HCT116 (cell line): ENCODE results near the gene AUTS2. TPM values are rescaled to one million over a fixed set of nuclear protein-coding genes. Genes with fewer than 3 reads are reported as not detected.

Experiments
- ATAC-seq: fragments of 200-7000 bp; cut with Tn5 transposase; 2 replicates; pipeline ENCODE4 v1.9.1; 2020; ENCODE audit warnings: mild to moderate bottlenecking, moderate library complexity
- BruUV-seq: library from RNA; stranded (reverse); fragments of 400-500 nt; replicated peaks from 2 replicates; lab custom pipeline; 2021; lab: Mats Ljungman, UMichigan
- CTCF ChIA-PET: fragments of 300-600 bp; sonication (Branson Sonifier 250); formaldehyde crosslinking; loops from one replicate; lab custom pipeline; 2021; ENCODE audit warnings: antibody characterized with exemption; lab: Charles Lee
- POLR2A ChIA-PET: fragments of 300-600, 350-600 bp; sonication (Branson Sonifier 250); formaldehyde crosslinking; loops from one replicate; lab custom pipeline; 2021; ENCODE audit warnings: antibody characterized with exemption; lab: Charles Lee
- RAD21 ChIA-PET, 2 experiments: fragments of 300-600 bp; sonication (Branson Sonifier 250); formaldehyde crosslinking; loops; one replicate each; lab custom pipeline; 2023; ENCODE audit warnings: low total read pairs in 2 of 2; ENCODE audit not compliant: uncharacterized antibody in 2 of 2, unreplicated experiment in 2 of 2, low non-redundant PET in 1 of 2; lab: Charles Lee
- DNase-seq: peaks from one replicate; pipeline ENCODE4 v3.0.0-alpha.2; 2010; ENCODE audit warnings: low read depth, low spot score
- H2AFZ ChIP-seq: fragments of 200-600 bp; shearing (Covaris generic), sonication (generic); 2 replicates; pipeline ENCODE4 v1.6.1; 2017; ENCODE audit warnings: low read depth, mixed run types, mixed read lengths, antibody characterized with exemption, low read length; ENCODE audit not compliant: poor library complexity, severe bottlenecking
- H3K27ac ChIP-seq: 2 replicates; pipeline ENCODE4 v1.5.1; 2012; ENCODE audit warnings: low read depth, low read length
- H3K27me3 ChIP-seq: fragments of 200-600 bp; sonication (generic); 2 replicates; pipeline ENCODE4 v1.6.1; 2016; ENCODE audit warnings: mixed run types, low read length, mixed read lengths; ENCODE audit not compliant: insufficient read depth
- H3K36me3 ChIP-seq, 2 experiments: fragments of 200-500 bp in 1 of 2; fragments of 200-600 bp in 1 of 2; sonication (Bioruptor generic) in 1 of 2; sonication (generic) in 1 of 2; 2 replicates each; pipeline versions ENCODE4 v1.5.1 to v1.6.1; 2014 to 2016; ENCODE audit warnings: low read length in 2 of 2, inconsistent platforms in 1 of 2, mixed read lengths in 1 of 2, mixed run types in 1 of 2; ENCODE audit not compliant: insufficient read depth in 2 of 2, control insufficient read depth in 1 of 2
- H3K4me1 ChIP-seq, 2 experiments: fragments of 200-600 bp in 1 of 2; sonication (generic) in 1 of 2; 2 replicates each; pipeline versions ENCODE4 v1.5.1 to v1.6.1; 2012 to 2017; ENCODE audit warnings: low read length in 2 of 2, inconsistent platforms in 1 of 2, mild to moderate bottlenecking in 1 of 2, mixed read lengths in 1 of 2, mixed run types in 1 of 2, moderate library complexity in 1 of 2; ENCODE audit not compliant: insufficient read depth in 2 of 2, control insufficient read depth in 1 of 2
- H3K4me2 ChIP-seq: fragments of 200-600 bp; sonication (generic); 2 replicates; pipeline ENCODE4 v1.6.1; 2017; ENCODE audit warnings: mixed run types, low read length, mixed read lengths
- H3K4me3 ChIP-seq, 2 experiments: fragments of 200-600 bp in 1 of 2; sonication (generic) in 1 of 2; replicated peaks in 1 of 2; 2 replicates each; pipeline ENCODE4 v1.5.1; 2011 to 2016; ENCODE audit warnings: low read length in 2 of 2, control low read depth in 1 of 2, low read depth in 1 of 2, mild to moderate bottlenecking in 1 of 2, mixed read lengths in 1 of 2, mixed run types in 1 of 2
- H3K79me2 ChIP-seq: fragments of 200-600 bp; sonication (generic); 2 replicates; pipeline ENCODE4 v1.6.1; 2017; ENCODE audit warnings: mild to moderate bottlenecking, mixed run types, low read length, moderate library complexity, mixed read lengths; ENCODE audit not compliant: insufficient read depth
- H3K9ac ChIP-seq: fragments of 200-600 bp; sonication (generic); 2 replicates; pipeline ENCODE4 v1.6.1; 2016; ENCODE audit warnings: low read length, mixed read lengths
- H3K9me2 ChIP-seq: fragments of 200-600 bp; sonication (generic), shearing (Covaris generic); 2 replicates; pipeline ENCODE4 v1.6.1; 2017; ENCODE audit warnings: mixed run types, mild to moderate bottlenecking, moderate library complexity; ENCODE audit not compliant: insufficient read depth
- H3K9me3 ChIP-seq, 2 experiments: fragments of 200-500 bp in 1 of 2; fragments of 200-600 bp in 1 of 2; sonication (Bioruptor generic) in 1 of 2; sonication (generic) in 1 of 2; 2 replicates each; pipeline ENCODE4 v1.6.1; 2014 to 2017; ENCODE audit warnings: low read length in 2 of 2, mixed read lengths in 2 of 2, inconsistent platforms in 1 of 2, low read depth in 1 of 2, mild to moderate bottlenecking in 1 of 2, mixed run types in 1 of 2, moderate library complexity in 1 of 2; ENCODE audit not compliant: control insufficient read depth in 1 of 2, insufficient read depth in 1 of 2
- H4K20me1 ChIP-seq: fragments of 200-600 bp; sonication (generic), shearing (Covaris generic); 2 replicates; pipeline ENCODE4 v1.6.1; 2017; ENCODE audit warnings: mixed run types, mild to moderate bottlenecking, moderate library complexity; ENCODE audit not compliant: insufficient read depth
- CEBPB ChIP-seq: IDR thresholded peaks from 2 replicates; pipeline ENCODE4 v1.6.1; 2012; ENCODE audit warnings: low read depth
- EGR1 ChIP-seq: IDR thresholded peaks from 2 replicates; pipeline ENCODE4 v1.6.1; 2012; ENCODE audit warnings: low read depth
- EZH2phosphoT487 ChIP-seq: fragments of 200-600 bp; IDR thresholded peaks from 2 replicates; pipeline ENCODE4 v1.6.1; 2018; ENCODE audit warnings: antibody characterized with exemption, borderline replicate concordance
- POLR2AphosphoS5 ChIP-seq: IDR thresholded peaks from 2 replicates; pipeline ENCODE4 v1.6.1; 2011; ENCODE audit warnings: mild to moderate bottlenecking, low read depth, low read length, moderate library complexity
- RAD21 ChIP-seq: IDR thresholded peaks from 2 replicates; pipeline ENCODE4 v1.6.1; 2012; ENCODE audit warnings: low read depth, mild to moderate bottlenecking
- SRF ChIP-seq: IDR thresholded peaks from 2 replicates; pipeline ENCODE4 v1.6.1; 2012; ENCODE audit warnings: low read depth
- ZFX ChIP-seq: fragments of 450-650 bp; IDR thresholded peaks from 2 replicates; pipeline ENCODE4 v1.6.1; 2017
- ZNF274 ChIP-seq: fragments of 200-500 bp; sonication (Bioruptor generic); IDR thresholded peaks from 2 replicates; pipeline ENCODE4 v1.6.1; 2014; ENCODE audit warnings: mild to moderate bottlenecking, low read depth, low read length, inconsistent platforms
- intact Hi-C: fragments of 100-400 bp; cut with micrococcal nuclease; formaldehyde crosslinking; loops from 2 replicates; pipeline ENCODE4 v1.10.0; 2022
- total RNA-seq: library from RNA; stranded (reverse); gene quantifications from one replicate; pipeline ENCODE4 v1.2.1, GENCODE V29; 2021; ENCODE audit not compliant: unreplicated experiment
- TF ChIP-seq, protein P1 (sequence below): IDR thresholded peaks from 2 replicates; pipeline ENCODE4 v1.6.1; 2012
- TF ChIP-seq, protein P2 (sequence below): IDR thresholded peaks from 2 replicates; pipeline ENCODE4 v1.6.1; 2011; ENCODE audit warnings: mild to moderate bottlenecking, low read length, moderate library complexity; ENCODE audit not compliant: insufficient replicate concordance; ENCODE audit errors: extremely low read depth
- TF ChIP-seq, protein P3 (sequence below): IDR thresholded peaks from 2 replicates; pipeline ENCODE4 v1.6.1; 2012
- TF ChIP-seq, protein P4 (sequence below): IDR thresholded peaks from 2 replicates; pipeline ENCODE4 v1.6.1; 2012; ENCODE audit warnings: low read depth

AUTS2 gene
- total RNA-seq, 1 experiment from 2014 or later = 0.93 TPM

DNA sequence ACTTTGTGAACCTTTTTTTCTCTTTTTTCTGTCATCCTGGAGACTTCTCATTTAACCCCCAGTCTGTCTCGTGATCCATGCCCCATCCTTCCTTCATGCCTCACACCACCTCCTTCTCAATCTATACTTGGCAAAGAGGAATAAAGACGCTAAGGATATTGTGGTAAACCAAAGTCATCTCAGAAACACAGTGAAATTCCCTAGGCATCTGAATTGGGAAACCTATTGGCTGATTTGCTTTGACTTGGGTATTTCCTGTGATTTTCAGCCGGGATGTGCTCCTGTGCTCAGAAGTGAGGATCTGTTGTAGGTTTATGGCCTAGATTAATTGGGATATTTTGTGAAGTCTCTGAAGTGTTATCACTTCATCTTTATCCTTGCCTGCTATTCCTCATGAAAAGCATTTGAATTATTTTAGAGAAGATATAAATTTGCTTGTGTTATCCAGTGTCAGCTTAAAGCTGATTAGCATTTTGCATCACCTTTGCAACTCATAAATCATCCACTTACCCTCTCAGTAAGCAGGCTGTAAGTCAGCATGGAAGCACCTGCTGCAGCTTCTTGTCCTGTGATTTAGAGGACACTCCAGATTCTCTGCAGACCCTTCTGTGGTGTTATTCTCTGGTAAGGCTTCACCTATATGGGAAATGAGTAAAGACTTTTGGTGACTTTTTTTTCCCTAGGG lies 138.0 kb downstream of the AUTS2 start:
- ChIA-PET RAD21 (no interaction called here), CTCF (no interaction called here), POLR2A (no interaction called here)
- Histone ChIP-seq H3K9me2 (no peaks in the 10 kb centered on the region), H3K27me3 (no peaks in the 10 kb centered on the region), H3K9me3 (peaks cover 8 to 23% of the 10 kb centered on the region in 2 experiments; a peak in 2 of 4 replicates), H3K4me3 (no peak overlapping the region), H4K20me1 (no peaks in the 10 kb centered on the region), H3K79me2 (no peaks in the 10 kb centered on the region), H3K9ac (no peak overlapping the region), H3K4me2 (no peak overlapping the region), H3K4me1 (no peaks in the 10 kb centered on the region), H3K36me3 (no peaks in the 10 kb centered on the region), H2AFZ (no peak overlapping the region), H3K27ac (no peak overlapping the region)
- BruUV-seq = no TSS peak
- no peak for DNase-seq
- ATAC-seq = no peak
- no peak for TF ChIP-seq EGR1
- TF ChIP-seq, protein P1, sequence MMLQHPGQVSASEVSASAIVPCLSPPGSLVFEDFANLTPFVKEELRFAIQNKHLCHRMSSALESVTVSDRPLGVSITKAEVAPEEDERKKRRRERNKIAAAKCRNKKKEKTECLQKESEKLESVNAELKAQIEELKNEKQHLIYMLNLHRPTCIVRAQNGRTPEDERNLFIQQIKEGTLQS = no peak
- TF ChIP-seq, protein P2, sequence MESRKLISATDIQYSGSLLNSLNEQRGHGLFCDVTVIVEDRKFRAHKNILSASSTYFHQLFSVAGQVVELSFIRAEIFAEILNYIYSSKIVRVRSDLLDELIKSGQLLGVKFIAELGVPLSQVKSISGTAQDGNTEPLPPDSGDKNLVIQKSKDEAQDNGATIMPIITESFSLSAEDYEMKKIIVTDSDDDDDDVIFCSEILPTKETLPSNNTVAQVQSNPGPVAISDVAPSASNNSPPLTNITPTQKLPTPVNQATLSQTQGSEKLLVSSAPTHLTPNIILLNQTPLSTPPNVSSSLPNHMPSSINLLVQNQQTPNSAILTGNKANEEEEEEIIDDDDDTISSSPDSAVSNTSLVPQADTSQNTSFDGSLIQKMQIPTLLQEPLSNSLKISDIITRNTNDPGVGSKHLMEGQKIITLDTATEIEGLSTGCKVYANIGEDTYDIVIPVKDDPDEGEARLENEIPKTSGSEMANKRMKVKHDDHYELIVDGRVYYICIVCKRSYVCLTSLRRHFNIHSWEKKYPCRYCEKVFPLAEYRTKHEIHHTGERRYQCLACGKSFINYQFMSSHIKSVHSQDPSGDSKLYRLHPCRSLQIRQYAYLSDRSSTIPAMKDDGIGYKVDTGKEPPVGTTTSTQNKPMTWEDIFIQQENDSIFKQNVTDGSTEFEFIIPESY = no peak
- TF ChIP-seq EZH2phosphoT487 = no peak
- TF ChIP-seq ZFX = no peak
- TF ChIP-seq, protein P3, sequence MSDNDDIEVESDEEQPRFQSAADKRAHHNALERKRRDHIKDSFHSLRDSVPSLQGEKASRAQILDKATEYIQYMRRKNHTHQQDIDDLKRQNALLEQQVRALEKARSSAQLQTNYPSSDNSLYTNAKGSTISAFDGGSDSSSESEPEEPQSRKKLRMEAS = no peak
- no peak for TF ChIP-seq CEBPB
- TF ChIP-seq ZNF274 = no peak
- TF ChIP-seq, protein P4, sequence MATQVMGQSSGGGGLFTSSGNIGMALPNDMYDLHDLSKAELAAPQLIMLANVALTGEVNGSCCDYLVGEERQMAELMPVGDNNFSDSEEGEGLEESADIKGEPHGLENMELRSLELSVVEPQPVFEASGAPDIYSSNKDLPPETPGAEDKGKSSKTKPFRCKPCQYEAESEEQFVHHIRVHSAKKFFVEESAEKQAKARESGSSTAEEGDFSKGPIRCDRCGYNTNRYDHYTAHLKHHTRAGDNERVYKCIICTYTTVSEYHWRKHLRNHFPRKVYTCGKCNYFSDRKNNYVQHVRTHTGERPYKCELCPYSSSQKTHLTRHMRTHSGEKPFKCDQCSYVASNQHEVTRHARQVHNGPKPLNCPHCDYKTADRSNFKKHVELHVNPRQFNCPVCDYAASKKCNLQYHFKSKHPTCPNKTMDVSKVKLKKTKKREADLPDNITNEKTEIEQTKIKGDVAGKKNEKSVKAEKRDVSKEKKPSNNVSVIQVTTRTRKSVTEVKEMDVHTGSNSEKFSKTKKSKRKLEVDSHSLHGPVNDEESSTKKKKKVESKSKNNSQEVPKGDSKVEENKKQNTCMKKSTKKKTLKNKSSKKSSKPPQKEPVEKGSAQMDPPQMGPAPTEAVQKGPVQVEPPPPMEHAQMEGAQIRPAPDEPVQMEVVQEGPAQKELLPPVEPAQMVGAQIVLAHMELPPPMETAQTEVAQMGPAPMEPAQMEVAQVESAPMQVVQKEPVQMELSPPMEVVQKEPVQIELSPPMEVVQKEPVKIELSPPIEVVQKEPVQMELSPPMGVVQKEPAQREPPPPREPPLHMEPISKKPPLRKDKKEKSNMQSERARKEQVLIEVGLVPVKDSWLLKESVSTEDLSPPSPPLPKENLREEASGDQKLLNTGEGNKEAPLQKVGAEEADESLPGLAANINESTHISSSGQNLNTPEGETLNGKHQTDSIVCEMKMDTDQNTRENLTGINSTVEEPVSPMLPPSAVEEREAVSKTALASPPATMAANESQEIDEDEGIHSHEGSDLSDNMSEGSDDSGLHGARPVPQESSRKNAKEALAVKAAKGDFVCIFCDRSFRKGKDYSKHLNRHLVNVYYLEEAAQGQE = no peak
- TF ChIP-seq SRF = no peak
- no peak for TF ChIP-seq RAD21
- TF ChIP-seq POLR2AphosphoS5 = no peak
- intact Hi-C loops = no loop called here
